GM23338 (cell line): ENCODE results near the gene WDR70. TPM values are rescaled to one million over a fixed set of nuclear protein-coding genes. Genes with fewer than 3 reads are reported as not detected.

Experiments used
- ATAC-seq: fragments of 200-7000 bp; cut with Tn5 transposase; 3 replicates; pipeline ENCODE4 v1.9.1; 2020
- DNase-seq: peaks from one replicate; pipeline ENCODE4 v3.0.0-alpha.2; 2015; ENCODE audit warnings: low spot score
- H2AFZ ChIP-seq: fragments of 200-600 bp; sonication (generic); 2 replicates; pipeline ENCODE4 v1.8.0; 2016; ENCODE audit warnings: antibody characterized with exemption, mild to moderate bottlenecking, moderate library complexity
- H3F3A ChIP-seq: fragments of 200-600 bp; sonication (generic); replicated peaks from 2 replicates; pipeline ENCODE4 v1.8.0; 2017; ENCODE audit warnings: antibody characterized with exemption, mixed run types, low read depth
- H3K27ac ChIP-seq: fragments of 200-600 bp; sonication (generic); 2 replicates; pipeline ENCODE4 v1.6.1; 2016; ENCODE audit warnings: low read depth
- H3K27me3 ChIP-seq: fragments of 200-600 bp; sonication (generic); 2 replicates; pipeline ENCODE4 v1.8.0; 2016; ENCODE audit warnings: mild to moderate bottlenecking, mixed run types, moderate library complexity; ENCODE audit not compliant: insufficient read depth
- H3K36me3 ChIP-seq: fragments of 200-600 bp; sonication (generic); 2 replicates; pipeline ENCODE4 v1.8.0; 2016; ENCODE audit warnings: mild to moderate bottlenecking; ENCODE audit not compliant: insufficient read depth
- H3K4me1 ChIP-seq: fragments of 200-600 bp; sonication (generic); 2 replicates; pipeline ENCODE4 v1.8.0; 2016; ENCODE audit warnings: mild to moderate bottlenecking, moderate library complexity; ENCODE audit not compliant: insufficient read depth
- H3K4me2 ChIP-seq: fragments of 200-600 bp; sonication (generic); 2 replicates; pipeline ENCODE4 v1.7.1; 2017; ENCODE audit warnings: mixed run types
- H3K4me3 ChIP-seq: fragments of 200-600 bp; sonication (generic); 2 replicates; pipeline ENCODE4 v1.6.1; 2016; ENCODE audit warnings: mixed run types
- H3K79me2 ChIP-seq: fragments of 200-600 bp; sonication (generic); replicated peaks from 2 replicates; pipeline ENCODE4 v1.8.0; 2017; ENCODE audit warnings: mild to moderate bottlenecking; ENCODE audit not compliant: insufficient read depth
- H3K9me2 ChIP-seq: fragments of 200-600 bp; sonication (generic); 2 replicates; pipeline ENCODE4 v1.8.0; 2017; ENCODE audit not compliant: insufficient read depth
- H4K20me1 ChIP-seq: fragments of 200-600 bp; sonication (generic); replicated peaks from 2 replicates; pipeline ENCODE4 v1.8.0; 2017; ENCODE audit warnings: mild to moderate bottlenecking; ENCODE audit not compliant: insufficient read depth
- H3K27ac Mint-ChIP-seq: 2 replicates; pipeline ENCODE4 v1.8.0; 2020; ENCODE audit warnings: inconsistent platforms, mild to moderate bottlenecking, moderate library complexity, mixed read lengths
- H3K27me3 Mint-ChIP-seq: 3 replicates; pipeline ENCODE4 v1.8.0; 2022; ENCODE audit warnings: low read depth, mild to moderate bottlenecking, moderate library complexity, mixed read lengths, inconsistent platforms; ENCODE audit not compliant: insufficient read depth, poor library complexity
- H3K36me3 Mint-ChIP-seq: 3 replicates; pipeline ENCODE4 v1.8.0; 2021; ENCODE audit warnings: low read depth, mild to moderate bottlenecking, inconsistent platforms, moderate library complexity, mixed read lengths
- H3K4me1 Mint-ChIP-seq: 3 replicates; pipeline ENCODE4 v1.8.0; 2020; ENCODE audit warnings: mild to moderate bottlenecking, inconsistent platforms, mixed read lengths
- H3K4me3 Mint-ChIP-seq: 3 replicates; pipeline ENCODE4 v1.8.0; 2021; ENCODE audit warnings: moderate library complexity, mild to moderate bottlenecking, inconsistent platforms, mixed read lengths
- H3K9me3 Mint-ChIP-seq: 3 replicates; pipeline ENCODE4 v1.8.0; 2020; ENCODE audit warnings: moderate library complexity, mild to moderate bottlenecking, inconsistent platforms, mixed read lengths
- CREB1 ChIP-seq: fragments of 250-450 bp; sonication (Bioruptor Pico); IDR thresholded peaks from 2 replicates; pipeline ENCODE4 v1.5.0; 2020; ENCODE audit warnings: low read depth, mild to moderate bottlenecking, moderate library complexity
- CTCF ChIP-seq, 2 experiments: fragments of 200-600 bp in 1 of 2; sonication (generic) in 1 of 2; conservative IDR thresholded peaks; 2 replicates each; pipeline versions ENCODE4 v1.5.1 to v1.6.1; 2016 to 2017; ENCODE audit warnings: antibody characterized with exemption in 2 of 2, low read depth in 2 of 2, mild to moderate bottlenecking in 2 of 2, moderate library complexity in 1 of 2
- EZH2 ChIP-seq: fragments of 200-600 bp; sonication (generic); IDR thresholded peaks from one replicate; pipeline ENCODE4 v1.8.0; 2017; ENCODE audit warnings: antibody characterized with exemption, mild to moderate bottlenecking, low read depth; ENCODE audit not compliant: unreplicated experiment
- EZH2phosphoT487 ChIP-seq: fragments of 200-600 bp; sonication (generic); IDR thresholded peaks from one replicate; pipeline ENCODE4 v1.8.1; 2018; ENCODE audit warnings: antibody characterized with exemption; ENCODE audit not compliant: unreplicated experiment
- JUNB ChIP-seq: IDR thresholded peaks from one replicate; pipeline ENCODE4 v1.6.1; 2016; ENCODE audit warnings: antibody characterized with exemption; ENCODE audit not compliant: unreplicated experiment
- POLR2AphosphoS5 ChIP-seq: IDR thresholded peaks from 2 replicates; pipeline ENCODE4 v1.6.1; 2016; ENCODE audit warnings: antibody characterized with exemption, low read depth
- STAT1 ChIP-seq: IDR thresholded peaks from one replicate; pipeline ENCODE4 v1.6.1; 2016; ENCODE audit warnings: antibody characterized with exemption; ENCODE audit not compliant: unreplicated experiment
- polyA plus RNA-seq: library from polyadenylated mRNA; unstranded; fragments of >200 nt; fragmentation: Nextera tagmentation; extraction: Ambion mirVana; gene quantifications from 2 replicates; pipeline ENCODE4 v1.2.1, GENCODE V29; 2016
- total RNA-seq: library from RNA; depleted of rRNA; stranded (reverse); fragments of >200 nt; shearing (Covaris generic); gene quantifications from 2 replicates; pipeline ENCODE4 v1.2.3, GENCODE V29; 2014
- TF ChIP-seq, protein P1 (sequence below): IDR thresholded peaks from 2 replicates; pipeline ENCODE4 v1.6.1; 2016; ENCODE audit warnings: antibody characterized with exemption
- TF ChIP-seq, protein P2 (sequence below): fragments of 250-450 bp; sonication (Bioruptor Pico); IDR thresholded peaks from 2 replicates; pipeline ENCODE4 v1.5.0; 2020; ENCODE audit warnings: mild to moderate bottlenecking, moderate library complexity

Gene WDR70
- total and polyA plus RNA-seq, 2 experiments from 2014 or later = 34.9 to 86.7 TPM

DNA sequence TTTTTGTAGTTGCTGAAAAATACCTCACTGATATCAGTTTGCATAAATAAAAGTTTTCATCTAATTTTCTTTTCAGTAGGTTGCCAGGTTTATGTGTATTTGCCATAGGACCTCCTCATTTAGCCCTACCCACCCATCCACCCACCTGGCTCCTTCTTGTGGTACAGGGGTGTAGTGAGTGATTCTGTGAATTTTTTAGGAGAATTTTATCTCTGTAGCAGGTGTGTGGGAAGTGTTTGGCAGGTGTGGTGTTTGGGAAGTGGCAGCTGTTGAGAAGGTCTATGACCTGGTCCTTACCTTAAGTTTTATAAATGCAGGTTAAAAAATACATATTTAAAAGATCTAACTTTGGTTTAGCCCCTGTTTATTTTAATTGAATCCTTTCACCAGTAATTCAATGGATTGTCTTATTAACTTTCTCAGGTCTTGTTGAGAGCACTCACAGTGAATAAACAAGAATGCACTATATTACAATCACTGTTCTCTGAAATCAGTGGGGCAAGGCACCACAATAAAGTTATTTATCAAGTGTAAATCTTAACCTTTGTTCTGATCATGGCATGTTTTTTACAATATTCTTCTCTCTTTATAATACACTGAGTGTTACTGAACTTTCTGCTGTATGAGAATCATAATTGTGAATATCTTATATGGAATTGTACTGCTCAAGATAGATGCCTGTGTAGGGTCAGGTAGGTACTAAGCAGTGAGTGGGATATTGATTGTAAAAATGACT lies 189.1 kb downstream of the WDR70 start:
- H3K4me3 ChIP-seq = no peak overlapping the region
- no peaks in the 10 kb centered on the region for H3K36me3 Mint-ChIP-seq
- no peaks in the 10 kb centered on the region; the same call in 1 of the 2 replicates for H3K4me1 ChIP-seq
- H3K36me3 ChIP-seq = no peaks in the 10 kb centered on the region
- DNase-seq = no peak
- H3K9me3 Mint-ChIP-seq = peaks cover 4% of the 10 kb centered on the region; the same call in 1 of the 3 replicates
- H3F3A ChIP-seq = no peaks in the 10 kb centered on the region
- H3K4me2 ChIP-seq = no peak overlapping the region
- H3K27me3 Mint-ChIP-seq = no peaks in the 10 kb centered on the region
- H3K79me2 ChIP-seq = no peaks in the 10 kb centered on the region
- H2AFZ ChIP-seq = no peak overlapping the region
- no peaks in the 10 kb centered on the region for H4K20me1 ChIP-seq
- H3K27me3 ChIP-seq = no peaks in the 10 kb centered on the region
- ATAC-seq = no peak
- H3K4me1 Mint-ChIP-seq = no peaks in the 10 kb centered on the region
- H3K9me2 ChIP-seq = no peaks in the 10 kb centered on the region
- no peak for TF ChIP-seq CREB1 (CRISPR knock-in tag)
- no peak overlapping the region for H3K27ac ChIP-seq
- no peak overlapping the region for H3K27ac Mint-ChIP-seq
- H3K4me3 Mint-ChIP-seq = no peak overlapping the region

DNA sequence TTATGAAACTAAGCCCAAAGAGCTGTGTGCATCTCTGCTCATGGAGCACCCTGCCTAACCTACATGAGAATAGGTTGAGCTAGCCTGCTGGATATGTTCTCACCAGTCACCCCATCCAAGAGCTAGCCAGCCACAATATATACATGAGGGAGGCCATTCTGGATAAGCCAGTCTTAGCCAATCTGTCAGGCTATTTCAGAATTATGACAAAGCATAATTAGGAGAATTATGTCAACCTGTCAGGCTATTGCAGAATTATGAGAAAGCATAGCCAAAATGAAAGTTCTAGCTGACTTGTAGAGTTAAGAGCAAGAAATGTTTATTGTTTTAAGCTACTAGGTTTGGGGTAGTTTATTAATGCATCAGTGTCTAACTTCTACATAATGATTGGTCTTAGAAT lies 189.8 kb downstream of the WDR70 start:
- Histone ChIP-seq H3K27ac (no peak overlapping the region), H3K36me3 (no peaks in the 10 kb centered on the region), H4K20me1 (no peaks in the 10 kb centered on the region), H3K4me1 (no peaks in the 10 kb centered on the region; the same call in 1 of the 2 replicates), H3F3A (no peaks in the 10 kb centered on the region), H2AFZ (no peak overlapping the region), H3K4me2 (no peak overlapping the region), H3K79me2 (no peaks in the 10 kb centered on the region), H3K27me3 (no peaks in the 10 kb centered on the region), H3K4me3 (no peak overlapping the region), H3K9me2 (0 out of 2 replicates have a peak, but pooled peaks cover 4% of the 10 kb centered on the region)
- Mint-ChIP-seq H3K27me3 (no peaks in the 10 kb centered on the region), H3K27ac (no peak overlapping the region), H3K4me1 (peaks cover 5% of the 10 kb centered on the region; the same call in 2 of the 3 replicates), H3K4me3 (no peak overlapping the region), H3K9me3 (peaks cover 4% of the 10 kb centered on the region; the same call in 1 of the 3 replicates), H3K36me3 (no peaks in the 10 kb centered on the region)
- ATAC-seq (no peak), DNase-seq (no peak)
- TF ChIP-seq JUNB = no peak
- TF ChIP-seq EZH2phosphoT487 = no peak
- TF ChIP-seq STAT1 = no peak
- no peak for TF ChIP-seq CTCF (conservative IDR thresholded peaks at IDR 0.05; ENCODE audit: low read depth in 2 of 2)
- TF ChIP-seq, protein P1, sequence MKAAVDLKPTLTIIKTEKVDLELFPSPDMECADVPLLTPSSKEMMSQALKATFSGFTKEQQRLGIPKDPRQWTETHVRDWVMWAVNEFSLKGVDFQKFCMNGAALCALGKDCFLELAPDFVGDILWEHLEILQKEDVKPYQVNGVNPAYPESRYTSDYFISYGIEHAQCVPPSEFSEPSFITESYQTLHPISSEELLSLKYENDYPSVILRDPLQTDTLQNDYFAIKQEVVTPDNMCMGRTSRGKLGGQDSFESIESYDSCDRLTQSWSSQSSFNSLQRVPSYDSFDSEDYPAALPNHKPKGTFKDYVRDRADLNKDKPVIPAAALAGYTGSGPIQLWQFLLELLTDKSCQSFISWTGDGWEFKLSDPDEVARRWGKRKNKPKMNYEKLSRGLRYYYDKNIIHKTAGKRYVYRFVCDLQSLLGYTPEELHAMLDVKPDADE = no peak
- TF ChIP-seq EZH2 = no peak
- no peak for TF ChIP-seq POLR2AphosphoS5
- TF ChIP-seq, protein P2, sequence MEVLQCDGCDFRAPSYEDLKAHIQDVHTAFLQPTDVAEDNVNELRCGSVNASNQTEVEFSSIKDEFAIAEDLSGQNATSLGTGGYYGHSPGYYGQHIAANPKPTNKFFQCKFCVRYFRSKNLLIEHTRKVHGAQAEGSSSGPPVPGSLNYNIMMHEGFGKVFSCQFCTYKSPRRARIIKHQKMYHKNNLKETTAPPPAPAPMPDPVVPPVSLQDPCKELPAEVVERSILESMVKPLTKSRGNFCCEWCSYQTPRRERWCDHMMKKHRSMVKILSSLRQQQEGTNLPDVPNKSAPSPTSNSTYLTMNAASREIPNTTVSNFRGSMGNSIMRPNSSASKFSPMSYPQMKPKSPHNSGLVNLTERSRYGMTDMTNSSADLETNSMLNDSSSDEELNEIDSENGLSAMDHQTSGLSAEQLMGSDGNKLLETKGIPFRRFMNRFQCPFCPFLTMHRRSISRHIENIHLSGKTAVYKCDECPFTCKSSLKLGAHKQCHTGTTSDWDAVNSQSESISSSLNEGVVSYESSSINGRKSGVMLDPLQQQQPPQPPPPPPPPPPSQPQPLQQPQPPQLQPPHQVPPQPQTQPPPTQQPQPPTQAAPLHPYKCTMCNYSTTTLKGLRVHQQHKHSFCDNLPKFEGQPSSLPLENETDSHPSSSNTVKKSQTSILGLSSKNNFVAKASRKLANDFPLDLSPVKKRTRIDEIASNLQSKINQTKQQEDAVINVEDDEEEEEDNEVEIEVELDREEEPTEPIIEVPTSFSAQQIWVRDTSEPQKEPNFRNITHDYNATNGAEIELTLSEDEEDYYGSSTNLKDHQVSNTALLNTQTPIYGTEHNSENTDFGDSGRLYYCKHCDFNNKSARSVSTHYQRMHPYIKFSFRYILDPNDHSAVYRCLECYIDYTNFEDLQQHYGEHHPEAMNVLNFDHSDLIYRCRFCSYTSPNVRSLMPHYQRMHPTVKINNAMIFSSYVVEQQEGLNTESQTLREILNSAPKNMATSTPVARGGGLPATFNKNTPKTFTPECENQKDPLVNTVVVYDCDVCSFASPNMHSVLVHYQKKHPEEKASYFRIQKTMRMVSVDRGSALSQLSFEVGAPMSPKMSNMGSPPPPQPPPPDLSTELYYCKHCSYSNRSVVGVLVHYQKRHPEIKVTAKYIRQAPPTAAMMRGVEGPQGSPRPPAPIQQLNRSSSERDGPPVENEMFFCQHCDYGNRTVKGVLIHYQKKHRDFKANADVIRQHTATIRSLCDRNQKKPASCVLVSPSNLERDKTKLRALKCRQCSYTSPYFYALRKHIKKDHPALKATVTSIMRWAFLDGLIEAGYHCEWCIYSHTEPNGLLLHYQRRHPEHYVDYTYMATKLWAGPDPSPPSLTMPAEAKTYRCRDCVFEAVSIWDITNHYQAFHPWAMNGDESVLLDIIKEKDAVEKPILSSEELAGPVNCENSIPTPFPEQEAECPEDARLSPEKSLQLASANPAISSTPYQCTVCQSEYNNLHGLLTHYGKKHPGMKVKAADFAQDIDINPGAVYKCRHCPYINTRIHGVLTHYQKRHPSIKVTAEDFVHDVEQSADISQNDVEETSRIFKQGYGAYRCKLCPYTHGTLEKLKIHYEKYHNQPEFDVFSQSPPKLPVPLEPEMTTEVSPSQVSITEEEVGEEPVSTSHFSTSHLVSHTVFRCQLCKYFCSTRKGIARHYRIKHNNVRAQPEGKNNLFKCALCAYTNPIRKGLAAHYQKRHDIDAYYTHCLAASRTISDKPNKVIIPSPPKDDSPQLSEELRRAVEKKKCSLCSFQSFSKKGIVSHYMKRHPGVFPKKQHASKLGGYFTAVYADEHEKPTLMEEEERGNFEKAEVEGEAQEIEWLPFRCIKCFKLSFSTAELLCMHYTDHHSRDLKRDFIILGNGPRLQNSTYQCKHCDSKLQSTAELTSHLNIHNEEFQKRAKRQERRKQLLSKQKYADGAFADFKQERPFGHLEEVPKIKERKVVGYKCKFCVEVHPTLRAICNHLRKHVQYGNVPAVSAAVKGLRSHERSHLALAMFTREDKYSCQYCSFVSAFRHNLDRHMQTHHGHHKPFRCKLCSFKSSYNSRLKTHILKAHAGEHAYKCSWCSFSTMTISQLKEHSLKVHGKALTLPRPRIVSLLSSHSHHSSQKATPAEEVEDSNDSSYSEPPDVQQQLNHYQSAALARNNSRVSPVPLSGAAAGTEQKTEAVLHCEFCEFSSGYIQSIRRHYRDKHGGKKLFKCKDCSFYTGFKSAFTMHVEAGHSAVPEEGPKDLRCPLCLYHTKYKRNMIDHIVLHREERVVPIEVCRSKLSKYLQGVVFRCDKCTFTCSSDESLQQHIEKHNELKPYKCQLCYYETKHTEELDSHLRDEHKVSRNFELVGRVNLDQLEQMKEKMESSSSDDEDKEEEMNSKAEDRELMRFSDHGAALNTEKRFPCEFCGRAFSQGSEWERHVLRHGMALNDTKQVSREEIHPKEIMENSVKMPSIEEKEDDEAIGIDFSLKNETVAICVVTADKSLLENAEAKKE (CRISPR knock-in tag) = no peak
